Coronary artery (tissue), 2 donors: ENCODE results near the gene STX11.
A peak's percentile ranks its signal among the peaks of the same experiment; 100 is the strongest.

ENCODE experiments used
- DNase-seq: peaks from one replicate; pipeline ENCODE4 v3.0.0-alpha.2; 2017; ENCODE audit warnings: low spot score
- H3K27ac ChIP-seq, 2 donors: fragments of 200-600 bp; sonication (generic); one replicate each; pipeline ENCODE4 v1.5.1; 2016 to 2019
- H3K4me3 ChIP-seq: fragments of 200-600 bp; sonication (generic); 2 replicates; pipeline ENCODE4 v1.5.1; 2016; ENCODE audit warnings: mild to moderate bottlenecking, moderate library complexity
- CTCF ChIP-seq: fragments of 200-600 bp; sonication (generic); IDR thresholded peaks from one replicate; pipeline ENCODE4 v1.5.1; 2019; ENCODE audit warnings: antibody characterized with exemption

The STX11 gene

GRCh38 chr6:144189351-144189750 lies 39.0 kb downstream of the STX11 start:
- DNase-seq: no peak
- H3K27ac ChIP-seq: no peak overlapping the region
- H3K4me3 ChIP-seq: no peak overlapping the region
- TF ChIP-seq CTCF: no peak

- no peak for DNase-seq
- H3K27ac ChIP-seq: no peak overlapping the region
- TF ChIP-seq CTCF: no peak
- H3K4me3 ChIP-seq: no peak overlapping the region
Measured at GRCh38 chr6:144190080-144190479, 39.8 kb downstream of the STX11 start.

- Histone ChIP-seq H3K27ac (peak overlapping the region; percentile 13 to 34), H3K4me3 (no peak overlapping the region)
- DNase-seq: peak; percentile 75
- TF ChIP-seq CTCF: no peak
Measured at GRCh38 chr6:144190593-144190992, 40.3 kb downstream of the STX11 start.

GRCh38 chr6:144193181-144193580 lies 42.9 kb downstream of the STX11 start:
- H3K4me3 ChIP-seq: no peak overlapping the region
- no peak for TF ChIP-seq CTCF
- DNase-seq: no peak

GRCh38 chr6:144194293-144194810 lies 44.0 kb downstream of the STX11 start:
- Histone ChIP-seq H3K4me3 (no peak overlapping the region), H3K27ac (no peak overlapping the region)
- no peak for DNase-seq
- no peak for TF ChIP-seq CTCF

More at GRCh38 chr6:144193181-144193580, 42.9 kb downstream of the STX11 start:
- no peak overlapping the region for H3K27ac ChIP-seq

GRCh38 chr6:144195671-144196270 lies 45.5 kb downstream of the STX11 start:
- TF ChIP-seq CTCF: no peak
- no peak for DNase-seq
- Histone ChIP-seq H3K4me3 (no peak overlapping the region), H3K27ac (no peak overlapping the region)

GRCh38 chr6:144197919-144198318 lies 47.6 kb downstream of the STX11 start:
- no peak for DNase-seq
- TF ChIP-seq CTCF: no peak
- no peak overlapping the region for H3K27ac ChIP-seq

More at GRCh38 chr6:144197919-144198318, 47.6 kb downstream of the STX11 start:
- no peak overlapping the region for H3K4me3 ChIP-seq
